ENCODE measurements around the gene MPO. TPM values are rescaled to one million over a fixed set of nuclear protein-coding genes. Genes with fewer than 3 reads are reported as not detected.

Gene MPO
- total and polyA plus RNA-seq, 9 of the 15 experiments (the other 6 are each of a cell fraction or from before 2014, with no cell fraction given) = 0.04 to 0.47 (median 0.39) TPM; not detected in 6

- TF ChIP-seq RNF219 (CRISPR knock-in tag; IDR thresholded peaks at IDR 0.05) = peak; percentile 13; the same call in 1 of the 2 replicates
- 0 out of 2 replicates have a peak, but pooled peaks have one; percentile 16 for TF ChIP-seq ZBTB43 (CRISPR knock-in tag; IDR thresholded peaks at IDR 0.05)
- 0 out of 2 replicates have a peak, but pooled peaks have one; percentile 28 for TF ChIP-seq EP400 (IDR thresholded peaks at IDR 0.05)
- TF ChIP-seq PML (IDR thresholded peaks at IDR 0.05; ENCODE audit: low read length) = peak; percentile 84; the same call in 1 of the 2 replicates
- peak; percentile 96; the same call in 1 of the 2 replicates for TF ChIP-seq ZNF263 (CRISPR knock-in tag; IDR thresholded peaks at IDR 0.05; ENCODE audit: borderline replicate concordance)
- peak; percentile 81 for TF ChIP-seq ZNF586 (CRISPR knock-in tag; conservative IDR thresholded peaks at IDR 0.05)
- TF ChIP-seq KDM1A (IDR thresholded peaks at IDR 0.05) = peak in 1 of 2 experiments; percentile 52; a peak in 2 of 4 replicates
- no peak for TF ChIP-seq NR0B1 (IDR thresholded peaks at IDR 0.05; ENCODE audit: partially characterized antibody)
- TF ChIP-seq ZBTB9 (CRISPR knock-in tag; IDR thresholded peaks at IDR 0.05) = peak; percentile 82
- TF ChIP-seq AFF1 (IDR thresholded peaks at IDR 0.05; ENCODE audit: low read depth in 1 of 2, partially characterized antibody in 2 of 2) = peak in 1 of 2 experiments; percentile 44
- TF ChIP-seq PHB (CRISPR knock-in tag; IDR thresholded peaks at IDR 0.05) = peak; percentile 96; the same call in 1 of the 2 replicates
- TF ChIP-seq ZHX1 (conservative IDR thresholded peaks at IDR 0.05; ENCODE audit: low read length) = 0 out of 2 replicates have a peak, but pooled peaks have one; percentile 20
These were observed 48.5 kb upstream of the MPO start (continued) for GRCh38 chr17:58329035-58329809.
